Measurements from ENCODE around the gene CLEC18B.

The CLEC18B gene

GRCh38 chr16:74462361-74462760 is 41.1 kb upstream of the CLEC18B start:
- H3K4me3 ChIP-seq (ENCODE audit: low read depth, low read length): no peak overlapping the region
- TF ChIP-seq CTCF (IDR thresholded peaks at IDR 0.05; ENCODE audit: borderline replicate concordance, insufficient read depth, low read depth, low read length): no peak

- TF ChIP-seq CTCF (IDR thresholded peaks at IDR 0.05; ENCODE audit: borderline replicate concordance, insufficient read depth, low read depth, low read length): no peak
- no peak overlapping the region for H3K4me3 ChIP-seq (ENCODE audit: low read depth, low read length)
Observed at GRCh38 chr16:74461826-74462225, 40.5 kb upstream of the CLEC18B start.

- no peak for TF ChIP-seq CTCF (IDR thresholded peaks at IDR 0.05; ENCODE audit: borderline replicate concordance, insufficient read depth, low read depth, low read length)
Observed at GRCh38 chr16:74460542-74460941, 39.3 kb upstream of the CLEC18B start.

GRCh38 chr16:74456290-74456625 is 35.0 kb upstream of the CLEC18B start:
- no peak for TF ChIP-seq CTCF (IDR thresholded peaks at IDR 0.05; ENCODE audit: borderline replicate concordance, insufficient read depth, low read depth, low read length)
- H3K4me3 ChIP-seq (ENCODE audit: low read depth, low read length): no peak overlapping the region

More at GRCh38 chr16:74460542-74460941, 39.3 kb upstream of the CLEC18B start:
- H3K4me3 ChIP-seq (ENCODE audit: low read depth, low read length): no peak overlapping the region

- H3K4me3 ChIP-seq (ENCODE audit: low read depth, low read length): no peak overlapping the region
- no peak for TF ChIP-seq CTCF (IDR thresholded peaks at IDR 0.05; ENCODE audit: borderline replicate concordance, insufficient read depth, low read depth, low read length)
Observed at GRCh38 chr16:74455619-74456289, 34.5 kb upstream of the CLEC18B start.

- TF ChIP-seq CTCF (IDR thresholded peaks at IDR 0.05; ENCODE audit: borderline replicate concordance, insufficient read depth, low read depth, low read length): no peak
- no peak overlapping the region for H3K4me3 ChIP-seq (ENCODE audit: low read depth, low read length)
Observed at GRCh38 chr16:74455213-74455612, 33.9 kb upstream of the CLEC18B start.

- H3K4me3 ChIP-seq (ENCODE audit: low read depth, low read length): no peak overlapping the region
Observed at GRCh38 chr16:74451951-74452758, 30.9 kb upstream of the CLEC18B start.

More at GRCh38 chr16:74451951-74452758, 30.9 kb upstream of the CLEC18B start:
- TF ChIP-seq CTCF (IDR thresholded peaks at IDR 0.05; ENCODE audit: borderline replicate concordance, insufficient read depth, low read depth, low read length): no peak

Data from GM12875 (cell line).